Mucosa of rectum (tissue), 2 donors: Measurements from ENCODE around the gene MPV17L2.

Source experiments
- H3K27ac ChIP-seq, 2 donors: one replicate each; pipeline ENCODE4 v1.7.0; 2013; ENCODE audit warnings: inconsistent platforms in 2 of 2, low read depth in 2 of 2, low read length in 2 of 2
- H3K27me3 ChIP-seq, 2 donors: one replicate each; pipeline ENCODE4 v1.7.0; 2013; ENCODE audit warnings: low read length in 2 of 2; ENCODE audit not compliant: control insufficient read depth in 2 of 2, insufficient read depth in 2 of 2
- H3K36me3 ChIP-seq, 2 donors: one replicate each; pipeline ENCODE4 v1.7.0; 2013; ENCODE audit warnings: low read length in 2 of 2; ENCODE audit not compliant: control insufficient read depth in 2 of 2, insufficient read depth in 2 of 2
- H3K4me1 ChIP-seq, 2 donors: one replicate each; pipeline ENCODE4 v1.7.0; 2013; ENCODE audit warnings: low read length in 2 of 2, mild to moderate bottlenecking in 1 of 2; ENCODE audit not compliant: control insufficient read depth in 2 of 2, insufficient read depth in 2 of 2
- H3K4me3 ChIP-seq, 2 donors: one replicate each; pipeline ENCODE4 v1.7.0; 2013; ENCODE audit warnings: low read length in 2 of 2
- H3K9ac ChIP-seq, 2 donors: one replicate each; pipeline ENCODE4 v1.7.0; 2013; ENCODE audit warnings: low read length in 2 of 2, low read depth in 1 of 2, mild to moderate bottlenecking in 1 of 2
- H3K9me3 ChIP-seq, 2 donors: one replicate each; pipeline ENCODE4 v1.7.0; 2013; ENCODE audit warnings: low read length in 2 of 2; ENCODE audit not compliant: control insufficient read depth in 2 of 2
- donor health status: healthy.
- donor health status: Normal muscosa, but diverticular disease.

Gene MPV17L2

DNA sequence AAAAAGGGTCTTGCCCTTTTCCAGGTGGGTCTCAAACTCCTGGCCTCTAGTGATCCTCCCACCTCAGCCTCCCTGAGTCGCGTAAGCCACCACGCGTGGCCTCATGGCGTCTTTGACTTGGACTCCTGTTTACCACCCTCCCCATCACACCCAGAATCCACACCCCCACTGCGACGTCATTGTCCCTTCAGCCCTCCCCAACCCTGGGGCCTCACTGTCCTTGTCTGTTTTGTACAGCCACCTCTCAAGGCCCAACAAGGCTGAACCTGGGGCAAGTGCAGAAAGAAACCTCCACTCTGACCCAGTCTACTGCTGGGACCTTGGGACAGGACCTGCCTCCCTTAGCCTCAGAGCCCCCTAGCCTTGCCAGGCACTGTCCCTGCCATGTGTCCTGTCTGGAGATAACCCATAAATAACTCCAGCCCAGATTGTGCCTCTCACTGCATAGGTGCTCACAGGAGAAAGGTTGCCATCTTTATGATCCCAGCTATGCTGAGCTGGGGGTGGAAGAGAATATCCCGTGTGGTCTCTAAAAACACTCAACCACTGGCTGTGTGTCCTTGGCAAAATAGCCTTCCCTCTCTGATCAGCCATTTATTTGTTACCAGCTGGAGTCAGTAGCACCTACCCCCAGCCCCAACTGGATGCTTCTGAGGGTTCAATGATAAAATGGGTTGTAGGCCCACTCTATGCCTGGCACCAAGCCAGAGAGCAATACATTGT is 21.3 kb upstream of the MPV17L2 start:
- Histone ChIP-seq H3K36me3 (peaks cover 2 to 16% of the 10 kb centered on the region in 2 donors), H3K4me3 (no peak overlapping the region), H3K9me3 (no peaks in the 10 kb centered on the region), H3K4me1 (peaks cover 10 to 15% of the 10 kb centered on the region in 2 donors), H3K9ac (no peak overlapping the region), H3K27me3 (no peaks in the 10 kb centered on the region), H3K27ac (peak overlapping the region in 1 of 2 donors; percentile 78)

DNA sequence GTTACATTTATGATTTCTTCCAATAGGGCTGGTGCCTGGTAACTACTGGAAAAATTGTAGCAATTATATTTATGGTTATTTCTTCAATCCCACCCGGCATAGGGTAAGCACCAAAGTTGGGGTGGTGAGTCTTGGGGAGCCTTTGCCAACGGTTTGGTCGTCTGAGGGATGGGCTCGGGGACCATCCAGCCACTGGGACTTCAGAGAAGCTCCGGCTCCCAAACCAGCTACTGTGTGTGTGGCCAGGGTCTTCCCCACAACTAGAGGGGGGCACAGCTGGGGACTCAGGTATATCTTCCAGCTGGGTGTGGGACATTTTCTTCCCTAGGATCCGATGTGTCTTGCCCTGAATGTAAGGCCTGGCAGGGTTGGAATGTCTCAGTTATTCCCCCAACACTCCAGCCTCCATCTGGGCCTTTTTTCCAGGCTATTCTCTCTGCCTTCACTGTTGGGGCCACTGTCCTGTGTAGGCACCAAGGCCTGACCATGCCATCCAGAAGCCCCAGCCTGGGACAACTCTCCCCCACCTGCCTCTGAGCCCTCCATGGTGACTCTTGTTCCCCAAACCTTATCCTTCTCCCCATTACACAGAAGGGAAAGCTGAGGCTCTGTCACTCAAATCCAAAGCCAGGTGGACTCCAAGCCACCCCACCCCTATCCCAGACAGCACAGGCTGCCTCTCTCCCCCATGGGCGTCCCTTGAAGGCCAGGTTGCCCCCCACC is 20.5 kb upstream of the MPV17L2 start:
- no peaks in the 10 kb centered on the region for H3K9me3 ChIP-seq
- peaks cover 10 to 15% of the 10 kb centered on the region in 2 donors for H3K4me1 ChIP-seq
- H3K4me3 ChIP-seq: no peak overlapping the region
- peaks cover 2 to 13% of the 10 kb centered on the region in 2 donors for H3K36me3 ChIP-seq
- no peak overlapping the region for H3K9ac ChIP-seq
- H3K27ac ChIP-seq: peak overlapping the region; percentile 69 to 78
- no peaks in the 10 kb centered on the region for H3K27me3 ChIP-seq

DNA sequence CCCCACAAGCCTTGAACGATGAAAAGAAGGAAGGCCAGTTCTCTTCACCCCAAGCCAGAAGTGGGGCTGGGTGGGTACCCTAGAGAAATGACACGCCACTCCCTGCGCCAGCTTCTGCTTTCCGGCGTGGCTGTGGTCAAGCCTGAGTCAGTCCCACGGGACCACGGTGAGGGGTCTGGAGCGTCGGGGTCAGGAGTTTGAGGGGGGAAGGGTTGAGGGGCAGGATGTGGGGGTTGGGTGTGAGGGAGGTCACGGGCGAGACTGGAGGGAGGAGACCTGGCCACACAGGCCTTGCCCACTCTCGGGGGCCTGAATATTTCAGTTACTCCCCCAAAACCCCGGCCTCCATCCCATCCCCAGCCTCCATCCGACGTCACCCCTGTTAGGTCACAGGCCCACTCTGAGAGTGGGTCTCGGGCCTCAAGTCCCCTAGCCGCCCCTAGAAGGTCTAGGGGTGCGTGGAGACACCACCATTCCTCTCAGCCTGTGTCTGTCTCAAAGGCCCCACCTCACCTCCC is 19.9 kb upstream of the MPV17L2 start:
- peaks cover 10 to 15% of the 10 kb centered on the region in 2 donors for H3K4me1 ChIP-seq
- peak overlapping the region; percentile 76 to 84 for H3K4me3 ChIP-seq
- peak overlapping the region; percentile 68 to 81 for H3K9ac ChIP-seq
- H3K27ac ChIP-seq: peak overlapping the region; percentile 69 to 78
- H3K27me3 ChIP-seq: no peaks in the 10 kb centered on the region
- H3K9me3 ChIP-seq: no peaks in the 10 kb centered on the region
- H3K36me3 ChIP-seq: peaks cover 2 to 14% of the 10 kb centered on the region in 2 donors

GRCh38 chr19:18173572-18174288 is 19.3 kb upstream of the MPV17L2 start, which contains the start of gene IFI30:
IFI30 (plus strand) TSS chr19:18173813; CDS start chr19:18173842, 29 bp downstream.
- Histone ChIP-seq H3K4me1 (peaks cover 10 to 15% of the 10 kb centered on the region in 2 donors), H3K27ac (peak within 1 kb of the TSS; percentile 69 to 78), H3K9ac (peak within 1 kb of the TSS; percentile 68 to 81), H3K27me3 (no peaks in the 10 kb centered on the region), H3K36me3 (peaks cover 0 to 14% of the 10 kb centered on the region in 2 donors), H3K9me3 (no peaks in the 10 kb centered on the region), H3K4me3 (peak within 1 kb of the TSS; percentile 76 to 84)

GRCh38 chr19:18174983-18175382 is 18.0 kb upstream of the MPV17L2 start:
- peaks cover 0 to 12% of the 10 kb centered on the region in 2 donors for H3K36me3 ChIP-seq
- H3K9ac ChIP-seq: no peak overlapping the region
- peaks cover 10 to 15% of the 10 kb centered on the region in 2 donors for H3K4me1 ChIP-seq
- no peaks in the 10 kb centered on the region for H3K9me3 ChIP-seq
- H3K27me3 ChIP-seq: no peaks in the 10 kb centered on the region
- H3K4me3 ChIP-seq: peak overlapping the region; percentile 19 to 52
- no peak overlapping the region for H3K27ac ChIP-seq

GRCh38 chr19:18176367-18177310 is 16.4 kb upstream of the MPV17L2 start:
- H3K9me3 ChIP-seq: no peaks in the 10 kb centered on the region
- no peak overlapping the region for H3K4me3 ChIP-seq
- no peaks in the 10 kb centered on the region for H3K27me3 ChIP-seq
- H3K36me3 ChIP-seq: peaks cover 0 to 12% of the 10 kb centered on the region in 2 donors
- peaks cover 10 to 15% of the 10 kb centered on the region in 2 donors for H3K4me1 ChIP-seq
- no peak overlapping the region for H3K9ac ChIP-seq
- H3K27ac ChIP-seq: no peak overlapping the region

GRCh38 chr19:18179957-18180356 is 13.1 kb upstream of the MPV17L2 start:
- H3K4me3 ChIP-seq: no peak overlapping the region
- H3K9ac ChIP-seq: no peak overlapping the region
- peaks cover 0 to 12% of the 10 kb centered on the region in 2 donors for H3K36me3 ChIP-seq
- peaks cover 0 to 7% of the 10 kb centered on the region in 2 donors for H3K4me1 ChIP-seq
- H3K27me3 ChIP-seq: no peaks in the 10 kb centered on the region
- H3K27ac ChIP-seq: no peak overlapping the region
- H3K9me3 ChIP-seq: no peaks in the 10 kb centered on the region

GRCh38 chr19:18183529-18183928 is 9.5 kb upstream of the MPV17L2 start:
- H3K9me3 ChIP-seq: no peaks in the 10 kb centered on the region

GRCh38 chr19:18185538-18185937 is 7.5 kb upstream of the MPV17L2 start:
- Histone ChIP-seq H3K9ac (no peak overlapping the region), H3K4me1 (peaks cover 0 to 3% of the 10 kb centered on the region in 2 donors), H3K36me3 (no peaks in the 10 kb centered on the region), H3K27me3 (no peaks in the 10 kb centered on the region), H3K4me3 (no peak overlapping the region), H3K27ac (no peak overlapping the region), H3K9me3 (no peaks in the 10 kb centered on the region)

More at GRCh38 chr19:18183529-18183928, 9.5 kb upstream of the MPV17L2 start:
- Histone ChIP-seq H3K4me1 (peaks cover 0 to 3% of the 10 kb centered on the region in 2 donors), H3K36me3 (no peaks in the 10 kb centered on the region), H3K9ac (no peak overlapping the region), H3K27ac (no peak overlapping the region), H3K4me3 (no peak overlapping the region), H3K27me3 (no peaks in the 10 kb centered on the region)
